Activated CD8-positive, alpha-beta memory T cell treated with anti-CD3 and anti-CD28 coated beads, Interleukin-2, amount 50 U/mL, for 24 hours (primary cell): ENCODE measurements around the gene BIRC7.

Experiments
- DNase-seq: peaks from one replicate; pipeline ENCODE4 v3.0.0-alpha.2; 2020; ENCODE audit errors: extremely low read depth

BIRC7 gene

GRCh38 chr20:63224412-63225081 is 11.2 kb upstream of the BIRC7 start:
- no peak for DNase-seq

- DNase-seq = no peak
Measured at GRCh38 chr20:63225082-63225454, 10.6 kb upstream of the BIRC7 start.

- DNase-seq = no peak
Measured at GRCh38 chr20:63226042-63226943, 9.4 kb upstream of the BIRC7 start.

- DNase-seq = no peak
Measured at GRCh38 chr20:63227260-63227659, 8.4 kb upstream of the BIRC7 start.

GRCh38 chr20:63228806-63229205 is 6.9 kb upstream of the BIRC7 start:
- DNase-seq = no peak

GRCh38 chr20:63230800-63231268 is 4.9 kb upstream of the BIRC7 start:
- DNase-seq = no peak

- no peak for DNase-seq
Measured at GRCh38 chr20:63232235-63233060, 3.3 kb upstream of the BIRC7 start.

- no peak for DNase-seq
Measured at GRCh38 chr20:63233061-63233344, 2.7 kb upstream of the BIRC7 start.

GRCh38 chr20:63233924-63234323 is 1.8 kb upstream of the BIRC7 start:
- no peak for DNase-seq

GRCh38 chr20:63234693-63235398 is 859 bp upstream of the BIRC7 start:
- DNase-seq = no peak

GRCh38 chr20:63236116-63236837 is 572 bp downstream of the BIRC7 start:
- DNase-seq = no peak

- DNase-seq = no peak
Measured at GRCh38 chr20:63238031-63238430, 2.3 kb downstream of the BIRC7 start.

- DNase-seq = no peak
Measured at GRCh38 chr20:63238514-63239125, 2.9 kb downstream of the BIRC7 start.

GRCh38 chr20:63239431-63239830 is 3.7 kb downstream of the BIRC7 start:
- no peak for DNase-seq

GRCh38 chr20:63240004-63240403 is 4.3 kb downstream of the BIRC7 start:
- DNase-seq = no peak

GRCh38 chr20:63241272-63241671 is 5.6 kb downstream of the BIRC7 start:
- no peak for DNase-seq

- no peak for DNase-seq
Measured at GRCh38 chr20:63242736-63243135, 7.0 kb downstream of the BIRC7 start.

- DNase-seq = no peak
Measured at GRCh38 chr20:63243604-63244247, 8.0 kb downstream of the BIRC7 start.

- no peak for DNase-seq
Measured at GRCh38 chr20:63244468-63244867, 8.8 kb downstream of the BIRC7 start.
